GM12878 (cell line): ENCODE data around the gene APPBP2. TPM values are rescaled to one million over a fixed set of nuclear protein-coding genes. Genes with fewer than 3 reads are reported as not detected.

Experiments
- ATAC-seq: fragments of 200-7000 bp; cut with Tn5 transposase; 3 replicates; pipeline ENCODE4 v1.9.1; 2020; ENCODE audit warnings: mild to moderate bottlenecking, moderate library complexity
- BruUV-seq: library from RNA; stranded (reverse); fragments of 400-500 nt; replicated peaks from 2 replicates; lab custom pipeline; 2021; lab: Mats Ljungman, UMichigan
- CTCF ChIA-PET: fragments of 300-600 bp; sonication (Branson Sonifier 250); formaldehyde crosslinking; extraction: SDS; loops from one replicate; lab custom pipeline; 2021; ENCODE audit warnings: inconsistent platforms; lab: Yijun Ruan, JAX
- POLR2A ChIA-PET: fragments of 350-600 bp; formaldehyde crosslinking; extraction: SDS; loops from one replicate; lab custom pipeline; 2021; ENCODE audit warnings: inconsistent platforms; lab: Charles Lee
- RAD21 ChIA-PET: fragments of 300-600 bp; sonication (Branson Sonifier 250); formaldehyde crosslinking; loops from one replicate; lab custom pipeline; 2023; ENCODE audit warnings: antibody characterized with exemption; ENCODE audit not compliant: unreplicated experiment; lab: Charles Lee
- SMC1A ChIA-PET: fragments of 300-600 bp; sonication (Branson Sonifier 250); formaldehyde crosslinking; loops from one replicate; lab custom pipeline; 2023; ENCODE audit not compliant: unreplicated experiment, uncharacterized antibody; lab: Charles Lee
- DNase-seq: peaks from one replicate; pipeline ENCODE4 v3.0.0-alpha.2; 2011; ENCODE audit warnings: low read depth, low spot score
- FAIRE-seq: peaks from 3 replicates; lab custom pipeline; 2011; peaks lifted over from hg19 to GRCh38; lab: Jason Lieb, UNC
- H2AFZ ChIP-seq: 2 replicates; pipeline ENCODE4 v1.6.0; 2011; ENCODE audit warnings: low read depth, low read length, control low read depth; ENCODE audit not compliant: control insufficient read depth
- H3K27ac ChIP-seq: 2 replicates; pipeline ENCODE4 v1.5.1; 2011; ENCODE audit warnings: control low read depth; ENCODE audit not compliant: control insufficient read depth, insufficient read depth
- H3K27me3 ChIP-seq, 2 experiments: replicated peaks in 1 of 2; 2 replicates each; pipeline versions ENCODE4 v1.6.0 to v1.6.1; 2011; ENCODE audit warnings: low read length in 1 of 2; ENCODE audit not compliant: control insufficient read depth in 2 of 2, insufficient read depth in 2 of 2
- H3K36me3 ChIP-seq, 2 experiments: 2 replicates each; pipeline ENCODE4 v1.5.1; 2011; ENCODE audit warnings: low read length in 1 of 2; ENCODE audit not compliant: control insufficient read depth in 2 of 2, insufficient read depth in 2 of 2
- H3K4me1 ChIP-seq: 2 replicates; pipeline ENCODE4 v1.6.1; 2011; ENCODE audit warnings: mild to moderate bottlenecking, low read length, moderate library complexity, mixed read lengths; ENCODE audit not compliant: control insufficient read depth, insufficient read depth
- H3K4me2 ChIP-seq: 2 replicates; pipeline ENCODE4 v1.6.0; 2011; ENCODE audit warnings: control low read depth; ENCODE audit not compliant: control insufficient read depth, insufficient read depth
- H3K4me3 ChIP-seq: fragments of 200-600 bp; sonication (generic); 2 replicates; pipeline ENCODE4 v1.5.1; 2016
- H3K79me2 ChIP-seq: 2 replicates; pipeline ENCODE4 v1.6.0; 2011; ENCODE audit warnings: low read length; ENCODE audit not compliant: control insufficient read depth, insufficient read depth
- H3K9ac ChIP-seq: 2 replicates; pipeline ENCODE4 v1.8.0; 2011; ENCODE audit warnings: low read length, control low read depth, mixed read lengths; ENCODE audit not compliant: control insufficient read depth, insufficient read depth
- H3K9me3 ChIP-seq: replicated peaks from 3 replicates; pipeline ENCODE4 v1.5.1; 2011; ENCODE audit warnings: mild to moderate bottlenecking, low read length; ENCODE audit not compliant: control insufficient read depth, insufficient read depth
- H4K20me1 ChIP-seq: 2 replicates; pipeline ENCODE4 v1.6.0; 2011; ENCODE audit not compliant: control insufficient read depth, insufficient read depth
- ATF2 ChIP-seq: IDR thresholded peaks from 2 replicates; pipeline ENCODE4 v1.6.1; 2012; ENCODE audit warnings: low read length, inconsistent platforms
- E2F8 ChIP-seq: fragments of 450-650 bp; IDR thresholded peaks from 2 replicates; pipeline ENCODE4 v1.6.1; 2018; ENCODE audit warnings: mild to moderate bottlenecking, low read depth, moderate library complexity; ENCODE audit not compliant: partially characterized antibody
- ELK1 ChIP-seq: IDR thresholded peaks from 2 replicates; pipeline ENCODE4 v1.6.1; 2012; ENCODE audit warnings: low read depth, low read length, improper control_type of control experiment
- ETV6 ChIP-seq, 2 experiments: fragments of 450-650 bp in 1 of 2; IDR thresholded peaks in 1 of 2; conservative IDR thresholded peaks in 1 of 2; 2 replicates each; pipeline ENCODE4 v1.6.1; 2014; ENCODE audit warnings: antibody characterized with exemption in 1 of 2, borderline replicate concordance in 1 of 2, low read depth in 1 of 2, mild to moderate bottlenecking in 1 of 2, moderate library complexity in 1 of 2
- NRF1 ChIP-seq: conservative IDR thresholded peaks from 2 replicates; pipeline ENCODE4 v1.6.1; 2011; ENCODE audit warnings: mild to moderate bottlenecking, low read depth, low read length, improper control_type of control experiment
- POLR2AphosphoS5 ChIP-seq: IDR thresholded peaks from 2 replicates; pipeline ENCODE4 v1.6.1; 2011; ENCODE audit warnings: mild to moderate bottlenecking, low read length, inconsistent platforms
- PRDM15 ChIP-seq: fragments of 450-650 bp; formaldehyde crosslinking; IDR thresholded peaks from 2 replicates; pipeline ENCODE4 v1.4.0; 2020; ENCODE audit warnings: mild to moderate bottlenecking, moderate library complexity
- RBBP5 ChIP-seq: fragments of 200-600 bp; sonication (generic); conservative IDR thresholded peaks from 2 replicates; pipeline ENCODE4 v1.6.1; 2016
- SMARCA5 ChIP-seq: fragments of 450-650 bp; IDR thresholded peaks from 2 replicates; pipeline ENCODE4 v1.6.1; 2017; ENCODE audit warnings: mild to moderate bottlenecking
- TCF3 ChIP-seq: IDR thresholded peaks from 2 replicates; pipeline ENCODE4 v1.6.1; 2012; ENCODE audit warnings: low read depth, mild to moderate bottlenecking, low read length, borderline replicate concordance; ENCODE audit not compliant: insufficient read depth
- WRNIP1 ChIP-seq: IDR thresholded peaks from 2 replicates; pipeline ENCODE4 v1.6.1; 2011; ENCODE audit warnings: low read depth, low read length, improper control_type of control experiment, borderline replicate concordance
- ZNF274 ChIP-seq: IDR thresholded peaks from one replicate; pipeline ENCODE4 v1.8.0; 2011; ENCODE audit not compliant: insufficient read length, insufficient read depth
- WGBS: methylation state at CpG from one replicate; pipeline ENCODE4 v1.1.6; 2016; ENCODE audit warnings: low lambda C conversion rate; ENCODE audit not compliant: insufficient replicate concordance, insufficient coverage; ENCODE audit errors: missing lambda C conversion rate; 5-methylcytosine and 5-hydroxymethylcytosine counted together
- in situ Hi-C: fragments of 300-500 bp; cut with MboI; formaldehyde crosslinking; loops from 9 replicates; pipeline ENCODE4 v1.14.3; 2018; ENCODE audit warnings: mixed read lengths
- intact Hi-C: fragments of 100-400 bp; cut with micrococcal nuclease; formaldehyde crosslinking; loops from one replicate; pipeline ENCODE4 v1.14.2; 2022; ENCODE audit not compliant: unreplicated experiment
- polyA plus RNA-seq, 11 experiments: library from polyadenylated mRNA; depleted of rRNA in 4 of 11; unstranded in 6 of 11; stranded (reverse) in 5 of 11; fragments of >200 nt; fragmentation: Nextera tagmentation in 4 of 11; fragmentation: Illumina TruSeq in 1 of 11; extraction: Ambion mirVana in 4 of 11; extraction: Trizol in 1 of 11; gene quantifications; 1 replicate in 1 of 11; 2 replicates in 10 of 11; pipeline versions ENCODE4 v1.2.1 to v1.2.3, GENCODE V29; 2011 to 2016; ENCODE audit warnings: inconsistent platforms in 2 of 11, missing spikeins in 2 of 11, low read depth in 1 of 11
- total RNA-seq, 4 experiments: library from RNA; depleted of rRNA in 3 of 4; stranded (reverse); fragments of >200 nt in 3 of 4; fragmentation: Illumina TruSeq in 1 of 4; extraction: Trizol in 1 of 4; gene quantifications; 2 replicates each; pipeline versions ENCODE4 v1.2.1 to v1.2.3, GENCODE V29; 2013 to 2021

APPBP2 gene
- total and polyA plus RNA-seq, 10 of the 15 experiments (the other 5 are each of a cell fraction or from before 2014, with no cell fraction given): 4.3 to 30.8 (median 13.1) TPM

GRCh38 chr17:60443713-60444112 lies 82.3 kb downstream of the APPBP2 start (continued):
- TF ChIP-seq ETV6 (conservative IDR thresholded peaks at IDR 0.05 in 1 of 2, IDR thresholded peaks at IDR 0.05 in 1 of 2; ENCODE audit: borderline replicate concordance in 1 of 2, low read depth in 1 of 2) (no peak), WRNIP1 (no peak), E2F8 (no peak), TCF3 (no peak), ZNF274 (no peak), RBBP5 (no peak), NRF1 (no peak), SMARCA5 (no peak)

GRCh38 chr17:60442271-60443173 lies 83.5 kb downstream of the APPBP2 start:
- CTCF ChIA-PET: interaction anchor here (1.0 to 1.4 kb wide), 2 partner anchors 19 to 196 kb away, joined by 3 read pairs; no protein-coding TSS in a partner anchor
- intact Hi-C loops: no loop called here
- Histone ChIP-seq H4K20me1 (no peaks in the 10 kb centered on the region), H3K4me2 (no peak overlapping the region), H3K79me2 (no peaks in the 10 kb centered on the region), H3K36me3 (peaks cover 0 to 3% of the 10 kb centered on the region in 2 experiments; a peak in 1 of 4 replicates), H3K27me3 (no peaks in the 10 kb centered on the region), H3K9ac (no peak overlapping the region), H3K4me3 (no peak overlapping the region), H3K9me3 (no peaks in the 10 kb centered on the region), H3K27ac (no peak overlapping the region), H3K4me1 (peaks cover 6% of the 10 kb centered on the region), H2AFZ (no peak overlapping the region)
- SMC1A ChIA-PET: no interaction called here
- BruUV-seq: no TSS peak
- in situ Hi-C loops: no loop called here
- 96% methylated on average over 6 of the region's 6 CpGs for WGBS
- POLR2A ChIA-PET: no interaction called here
- no peak for FAIRE-seq
- no peak for ATAC-seq
- RAD21 ChIA-PET: no interaction called here
- DNase-seq: no peak
- TF ChIP-seq ELK1: no peak
- TF ChIP-seq POLR2AphosphoS5: no peak
- no peak for TF ChIP-seq ATF2
- TF ChIP-seq PRDM15: no peak
